GM21381 (cell line): Measurements from ENCODE around the gene MFSD6.
"Not testable (repeated sequence)": the region's sequence is repeated elsewhere in the genome, so short reads cannot be mapped to it uniquely, and the experiment has no call there.

ENCODE experiments used
- ATAC-seq: cut with Tn5 transposase; IDR thresholded peaks from one replicate; pipeline ENCODE4 v1.9.1; 2021; ENCODE audit warnings: mild to moderate bottlenecking, moderate library complexity; ENCODE audit not compliant: unreplicated experiment

MFSD6 gene

GRCh38 chr2:190494600-190495227 is 86.6 kb downstream of the MFSD6 start:
- not testable (repeated sequence) for ATAC-seq

DNA sequence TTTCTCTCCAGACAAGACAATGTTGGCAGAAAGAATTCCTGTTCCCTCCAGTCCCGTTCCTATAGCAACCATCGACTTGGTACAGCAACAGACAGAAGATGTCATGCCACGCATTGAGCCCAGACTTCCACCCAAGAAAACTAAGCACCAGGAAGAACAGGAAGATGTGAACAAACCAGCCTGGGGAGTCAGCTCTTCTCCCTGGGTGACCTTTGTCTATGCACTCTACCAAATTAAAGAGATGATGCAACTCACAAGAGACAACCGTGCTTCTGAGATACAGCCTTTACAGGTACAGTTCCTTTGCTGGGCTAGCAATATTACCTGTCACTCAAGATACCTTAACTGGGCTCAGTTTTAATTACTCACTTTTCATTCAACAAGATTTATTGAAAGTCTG is 89.3 kb downstream of the MFSD6 start:
- no peak for ATAC-seq

DNA sequence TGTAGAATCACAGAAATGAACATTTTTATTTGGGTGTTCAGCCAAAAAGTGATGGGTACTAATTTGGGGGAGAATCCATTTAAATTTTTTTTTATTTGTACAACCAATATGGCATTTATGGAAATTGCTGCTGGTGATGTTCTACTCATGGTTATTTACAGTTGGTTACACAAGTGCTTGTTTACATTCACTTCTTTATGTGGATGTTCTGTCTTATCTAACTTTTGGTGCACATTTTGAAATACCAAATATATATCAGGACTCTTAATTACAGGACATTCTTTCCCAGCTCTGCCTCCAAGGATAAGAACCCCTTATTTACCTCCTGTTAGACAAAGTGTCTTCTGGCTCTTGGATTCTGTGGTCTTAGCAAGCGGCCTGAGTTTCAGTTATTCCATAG is 91.1 kb downstream of the MFSD6 start:
- ATAC-seq: no peak

- ATAC-seq: no peak
These were observed 91.9 kb downstream of the MFSD6 start for GRCh38 chr2:190500054-190500502.

DNA sequence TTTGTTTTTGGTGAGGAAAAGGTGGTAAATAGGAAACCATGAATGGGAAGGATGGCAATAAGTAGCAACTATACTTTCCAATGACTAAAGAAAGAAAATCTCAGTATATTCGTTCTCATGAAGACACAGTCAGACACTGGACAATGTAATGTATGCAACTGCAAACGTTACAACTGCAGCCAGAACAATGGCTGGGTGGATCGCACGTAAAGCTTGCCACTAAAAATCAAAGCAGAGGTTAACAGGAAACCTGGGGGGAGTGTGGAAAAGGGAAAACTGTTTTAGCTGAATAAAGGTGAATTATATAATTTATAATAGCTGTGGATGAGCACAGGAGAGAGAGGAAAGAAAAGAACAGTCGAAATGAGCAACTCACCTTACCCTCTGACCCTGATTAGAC is 93.1 kb downstream of the MFSD6 start:
- no peak for ATAC-seq

- ATAC-seq: no peak
These were observed 93.7 kb downstream of the MFSD6 start for GRCh38 chr2:190501702-190502407.

DNA sequence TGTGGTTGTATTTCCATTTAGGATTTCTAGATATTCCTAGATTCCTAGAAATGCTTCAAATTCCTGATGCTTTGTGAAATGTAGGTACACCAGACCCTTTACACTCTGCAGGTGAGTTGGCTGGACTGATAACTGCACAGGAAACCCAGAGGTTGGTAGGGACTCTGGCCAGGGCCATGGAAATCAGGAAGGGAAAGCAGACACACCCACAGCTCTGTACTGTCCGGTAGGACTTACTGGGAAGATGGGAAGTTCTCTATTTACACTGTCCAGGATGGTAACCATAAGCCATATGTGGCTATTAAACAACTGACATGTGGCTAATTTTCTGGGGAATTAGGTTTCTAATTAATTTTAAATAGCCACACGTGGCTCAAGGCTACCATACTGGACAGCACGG is 94.9 kb downstream of the MFSD6 start:
- no peak for ATAC-seq

DNA sequence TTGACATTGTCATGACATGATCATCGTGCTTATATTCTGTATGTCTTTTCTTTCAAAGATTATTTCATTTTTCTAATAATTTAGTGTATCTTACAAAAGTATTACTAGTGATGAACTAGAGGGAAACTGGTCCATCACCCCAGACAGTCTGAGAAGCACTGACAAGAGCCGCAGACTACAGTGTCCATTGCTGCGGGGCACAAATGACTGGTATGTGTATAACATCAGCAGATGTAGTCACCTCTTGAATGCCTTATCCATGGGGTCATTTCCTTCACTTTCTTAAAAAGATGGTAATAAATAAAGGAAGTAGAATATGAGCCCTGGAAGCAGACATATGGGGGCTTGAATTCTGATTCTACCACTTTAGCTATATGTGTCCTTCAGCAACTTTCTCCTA is 96.8 kb downstream of the MFSD6 start:
- ATAC-seq: no peak

- no peak for ATAC-seq
These were observed 97.5 kb downstream of the MFSD6 start for GRCh38 chr2:190505696-190506095.

GRCh38 chr2:190506666-190507065 is 98.5 kb downstream of the MFSD6 start:
- no peak for ATAC-seq

GRCh38 chr2:190507135-190507534 is 99.0 kb downstream of the MFSD6 start:
- no peak for ATAC-seq

- ATAC-seq: not testable (repeated sequence)
These were observed 101.7 kb downstream of the MFSD6 start for GRCh38 chr2:190509895-190510294.

GRCh38 chr2:190511104-190511503 is 102.9 kb downstream of the MFSD6 start:
- ATAC-seq: no peak

GRCh38 chr2:190512539-190513095 is 104.5 kb downstream of the MFSD6 start:
- no peak for ATAC-seq

DNA sequence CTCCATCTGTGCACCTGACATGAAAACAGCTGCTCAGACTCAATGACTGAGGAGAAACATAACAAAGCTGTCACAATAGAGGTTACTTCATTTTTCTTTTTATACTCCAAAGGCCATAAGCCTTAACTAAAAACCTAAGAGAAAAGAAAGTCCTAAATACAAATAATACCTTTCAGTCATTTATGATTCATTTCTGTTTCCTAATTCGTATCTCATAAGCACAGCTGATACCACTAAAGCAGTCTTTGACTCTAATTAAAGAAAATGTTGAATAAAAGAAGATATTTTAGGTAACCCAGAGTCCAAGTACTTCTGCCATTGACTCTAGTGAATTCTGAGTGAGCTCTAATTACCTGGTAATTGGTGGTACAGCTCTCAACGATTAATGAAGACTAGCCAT is 105.7 kb downstream of the MFSD6 start:
- no peak for ATAC-seq

GRCh38 chr2:190514676-190515075 is 106.5 kb downstream of the MFSD6 start:
- no peak for ATAC-seq

DNA sequence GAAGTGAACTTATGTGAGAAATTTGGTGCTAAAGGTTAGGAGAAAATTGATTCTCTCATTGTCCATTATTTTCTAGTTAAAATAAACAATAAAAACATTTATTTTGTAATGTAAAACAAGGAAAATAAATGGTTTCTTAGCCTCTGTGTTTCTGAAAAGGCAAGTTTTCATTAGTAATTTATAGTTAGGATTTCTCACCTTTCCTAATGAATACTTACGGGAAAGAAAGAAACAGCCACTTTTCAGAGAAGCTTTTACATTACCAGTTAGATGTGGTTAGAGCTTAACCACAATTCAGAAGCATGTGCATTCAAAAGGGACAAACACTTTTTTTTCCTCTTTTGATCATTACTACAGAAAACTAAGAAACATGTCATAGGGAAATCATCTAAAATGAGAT is 107.5 kb downstream of the MFSD6 start:
- no peak for ATAC-seq

DNA sequence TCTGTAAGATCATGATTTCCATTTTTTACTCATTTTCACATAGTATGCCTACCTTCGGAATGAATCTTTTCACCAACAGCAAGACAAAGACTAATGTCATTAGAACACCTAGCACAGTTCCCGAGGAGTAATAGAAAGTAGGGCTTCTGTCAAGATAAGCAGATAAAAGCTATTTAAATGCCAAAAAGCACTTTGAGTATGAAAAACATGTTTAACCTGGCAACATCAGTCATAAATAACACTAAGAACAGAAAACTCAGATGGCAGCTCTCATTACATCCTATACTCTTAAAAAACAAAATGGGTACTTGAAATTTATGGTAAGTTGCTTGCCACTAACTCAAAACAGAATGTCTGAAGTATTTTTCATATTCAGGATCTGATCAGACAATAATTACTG is 109.3 kb downstream of the MFSD6 start:
- ATAC-seq: no peak

- ATAC-seq: no peak
These were observed 112.0 kb downstream of the MFSD6 start for GRCh38 chr2:190519975-190520767.

GRCh38 chr2:190524928-190525327 is 116.8 kb downstream of the MFSD6 start:
- no peak for ATAC-seq

GRCh38 chr2:190526105-190526750 is 118.1 kb downstream of the MFSD6 start:
- ATAC-seq: no peak
